Stimulated activated CD8-positive, alpha-beta memory T cell treated with anti-CD3 and anti-CD28 coated beads, Interleukin-7, amount 100 ng/mL, for 24 hours (primary cell): ENCODE results near the gene SLC17A9.

Experiments
- DNase-seq: peaks from one replicate; pipeline ENCODE4 v3.0.0-alpha.2; 2020; ENCODE audit warnings: low read depth

Gene SLC17A9

DNA sequence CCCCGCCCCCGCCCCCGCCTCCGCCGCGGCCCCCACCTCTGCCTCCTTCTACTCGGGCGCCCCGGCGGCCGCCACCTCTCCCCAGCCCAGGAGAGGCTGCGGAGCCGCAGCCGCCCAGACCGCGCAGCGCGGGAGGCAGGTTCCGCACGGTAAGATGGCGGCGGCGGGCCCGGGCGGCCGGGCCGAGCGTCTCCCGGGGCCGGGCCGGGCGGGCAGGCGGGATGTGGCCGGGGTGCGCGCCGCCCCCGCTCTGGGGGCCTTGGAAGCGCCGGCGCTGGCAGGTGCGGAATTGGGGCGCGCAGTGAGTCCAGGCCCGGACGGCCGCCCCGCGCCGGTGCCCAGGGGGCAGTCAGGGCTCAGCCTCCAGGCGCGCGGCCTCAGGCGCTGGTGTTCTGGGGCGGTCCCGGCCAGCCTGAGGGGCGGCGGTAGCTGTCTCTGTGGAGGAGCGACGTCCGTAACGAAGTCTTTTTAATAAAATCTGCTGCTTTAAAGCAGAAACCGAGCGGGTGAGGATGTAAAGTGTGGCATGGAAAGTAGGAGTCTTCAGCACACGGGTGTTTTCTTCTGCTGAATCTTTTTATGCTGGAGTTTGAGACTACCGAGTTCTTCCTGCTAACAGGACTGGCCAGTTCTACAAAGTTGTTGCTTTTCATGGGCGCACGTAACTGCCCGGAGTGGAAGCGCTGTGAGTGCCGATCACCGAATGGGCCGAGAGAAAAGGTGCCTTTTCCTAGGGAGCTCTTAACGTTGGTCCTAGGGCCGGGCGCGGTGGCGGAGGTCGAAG lies 14.2 kb upstream of the SLC17A9 start, which contains the start of gene GID8:
GID8 (plus strand) TSS at position 43 of the 784 bp plus-strand sequence. CDS start 3,356 bp downstream, outside the sequence.
- no peak for DNase-seq

DNA sequence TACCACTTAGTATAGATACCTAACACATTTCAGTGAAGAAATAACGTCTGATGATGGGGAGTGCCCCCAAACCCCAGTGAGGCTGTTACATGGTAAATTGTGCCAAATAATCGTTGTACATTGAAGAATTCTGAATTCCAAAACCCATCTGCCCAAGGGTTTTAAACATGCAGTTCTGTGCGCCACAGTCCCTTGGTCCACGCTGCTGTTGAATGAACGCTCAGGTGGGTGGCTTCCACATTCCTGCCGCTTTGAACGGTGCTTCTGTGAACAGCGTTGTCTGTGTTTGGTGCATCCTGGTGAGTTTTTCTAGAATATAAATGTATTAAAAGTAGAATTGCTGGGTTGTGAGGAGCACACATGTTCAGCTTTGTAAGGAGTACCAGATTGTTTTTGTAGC lies 11.6 kb upstream of the SLC17A9 start:
- no peak for DNase-seq

DNA sequence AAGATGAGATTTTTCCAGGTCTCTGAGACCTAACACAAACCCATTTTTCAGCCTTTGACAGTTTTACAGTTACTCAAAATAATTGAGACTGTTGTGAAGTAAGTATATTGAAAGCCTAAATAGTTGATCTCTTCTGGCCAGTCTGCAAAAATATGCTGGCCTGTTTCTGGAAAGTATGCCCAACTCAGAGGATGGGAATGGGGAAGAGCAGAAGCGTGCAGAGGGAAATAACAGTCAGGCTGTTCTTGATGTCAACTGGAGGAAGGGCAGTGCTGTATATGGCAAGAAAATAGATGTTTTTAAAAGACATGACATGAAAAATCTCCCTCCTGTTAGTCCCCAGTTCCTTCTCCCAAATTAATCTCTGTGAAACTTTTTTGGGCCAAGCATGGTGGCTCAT lies 10.7 kb upstream of the SLC17A9 start:
- no peak for DNase-seq

DNA sequence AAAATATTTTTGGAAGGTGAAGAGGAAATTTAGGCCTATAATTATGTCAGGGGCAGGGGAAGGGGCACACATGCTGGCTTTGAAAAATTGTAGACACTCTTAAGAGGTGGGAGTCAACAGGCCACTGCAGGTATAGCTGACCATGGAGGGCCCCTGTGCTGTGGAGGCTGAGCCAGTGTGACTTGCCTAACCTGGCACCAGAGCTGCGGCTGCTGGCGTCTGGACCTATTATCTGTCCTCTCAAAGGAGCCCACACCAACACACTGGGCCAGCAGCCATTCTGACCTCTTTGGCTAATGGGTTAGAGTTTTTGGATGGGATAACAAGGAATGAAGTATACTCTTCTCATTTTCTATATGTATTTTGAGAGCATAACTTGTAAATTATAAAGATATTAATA lies 10.1 kb upstream of the SLC17A9 start:
- DNase-seq: no peak

DNA sequence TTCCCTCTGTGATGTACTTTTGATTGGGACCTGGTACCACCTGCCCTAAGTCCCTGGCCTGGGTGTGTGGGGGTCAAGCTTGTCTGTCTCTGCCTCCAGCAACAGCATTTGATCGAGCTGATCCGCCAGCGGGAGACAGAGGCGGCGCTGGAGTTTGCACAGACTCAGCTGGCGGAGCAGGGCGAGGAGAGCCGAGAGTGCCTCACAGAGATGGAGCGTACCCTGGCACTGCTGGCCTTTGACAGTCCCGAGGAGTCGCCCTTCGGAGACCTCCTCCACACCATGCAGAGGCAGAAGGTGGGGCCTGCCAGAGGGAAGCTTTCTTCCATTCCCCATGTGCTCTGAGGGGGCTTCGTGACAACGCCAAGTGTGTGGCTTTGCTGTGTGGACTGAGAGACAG lies 9.1 kb upstream of the SLC17A9 start:
- no peak for DNase-seq

DNA sequence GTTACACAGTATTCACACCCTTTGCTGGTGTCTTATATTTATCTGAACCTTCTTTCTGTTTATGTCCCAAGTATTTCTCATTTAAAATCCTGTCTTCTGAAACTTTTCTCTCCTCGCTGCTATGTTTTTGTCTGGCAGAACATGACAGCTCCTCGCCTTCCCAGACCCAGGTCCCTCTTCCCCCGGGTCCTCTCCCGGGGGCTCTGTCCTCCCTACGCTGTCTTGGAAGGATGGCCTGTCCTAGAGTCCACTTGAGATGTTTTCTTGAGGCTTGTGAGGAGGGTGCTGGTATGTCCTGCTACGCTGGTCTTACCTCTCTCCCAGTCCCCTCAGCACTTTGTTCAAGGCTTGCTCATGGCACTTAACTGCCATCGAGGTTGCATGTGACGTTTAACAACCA lies 8.3 kb upstream of the SLC17A9 start:
- no peak for DNase-seq

DNA sequence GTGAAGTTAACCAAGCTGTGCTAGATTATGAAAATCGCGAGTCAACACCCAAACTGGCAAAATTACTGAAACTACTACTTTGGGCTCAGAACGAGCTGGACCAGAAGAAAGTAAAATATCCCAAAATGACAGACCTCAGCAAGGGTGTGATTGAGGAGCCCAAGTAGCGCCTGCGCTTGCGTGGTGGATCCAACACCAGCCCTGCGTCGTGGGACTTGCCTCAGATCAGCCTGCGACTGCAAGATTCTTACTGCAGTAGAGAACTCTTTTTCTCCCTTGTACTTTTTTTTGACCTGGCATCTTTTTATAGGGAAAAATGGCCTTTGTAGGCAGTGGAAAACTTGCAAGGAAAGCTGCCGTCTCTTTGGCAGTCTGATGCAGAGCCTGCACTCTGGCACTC lies 7.8 kb upstream of the SLC17A9 start:
- DNase-seq: no peak

DNA sequence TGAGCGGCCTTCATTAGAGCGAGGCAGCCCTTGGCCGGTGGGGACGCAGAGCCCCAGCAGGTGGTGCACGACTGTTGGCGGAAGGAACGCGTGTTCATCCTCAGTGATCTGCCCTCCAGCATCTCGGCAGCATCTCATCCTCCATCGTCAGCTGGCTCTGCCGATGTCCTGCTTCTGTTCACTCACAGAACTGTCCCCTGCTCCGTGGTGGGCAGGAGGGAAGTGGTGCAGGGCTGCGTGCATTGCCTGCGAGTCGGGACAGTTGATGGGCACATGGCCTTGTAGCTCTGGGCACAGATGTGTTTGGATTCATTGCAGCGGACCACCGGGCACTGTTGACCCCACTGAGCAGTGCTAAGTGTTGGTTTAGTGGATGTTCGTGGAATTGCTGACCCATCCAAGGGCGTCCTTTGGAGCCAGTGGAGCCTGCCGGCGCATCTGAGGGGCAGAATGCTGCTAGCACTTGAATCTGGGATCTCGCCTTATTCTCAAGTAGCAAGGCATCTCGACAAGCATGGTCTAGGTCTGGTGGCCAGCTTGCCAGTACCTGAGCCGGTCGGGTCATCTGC lies 6.7 kb upstream of the SLC17A9 start:
- DNase-seq: no peak

DNA sequence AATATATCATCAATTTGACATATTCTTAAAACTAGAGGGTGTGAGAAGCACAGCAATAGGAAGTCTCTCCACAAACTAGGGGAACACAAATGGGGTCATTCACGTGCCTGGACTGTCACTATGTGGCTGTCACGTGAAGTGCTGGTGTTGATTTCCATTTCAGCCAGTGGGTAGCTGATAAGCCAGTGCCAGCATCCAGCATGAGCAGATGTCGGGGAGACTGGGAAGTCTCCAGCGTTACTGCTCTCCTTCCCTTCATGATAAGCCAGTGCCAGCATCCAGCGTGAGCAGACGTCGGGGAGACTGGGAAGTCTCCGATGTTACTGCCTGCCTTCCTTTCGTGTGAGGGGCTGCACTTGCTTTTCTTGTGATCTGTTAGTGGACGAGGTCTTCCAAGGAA lies 5.6 kb upstream of the SLC17A9 start:
- DNase-seq: no peak

DNA sequence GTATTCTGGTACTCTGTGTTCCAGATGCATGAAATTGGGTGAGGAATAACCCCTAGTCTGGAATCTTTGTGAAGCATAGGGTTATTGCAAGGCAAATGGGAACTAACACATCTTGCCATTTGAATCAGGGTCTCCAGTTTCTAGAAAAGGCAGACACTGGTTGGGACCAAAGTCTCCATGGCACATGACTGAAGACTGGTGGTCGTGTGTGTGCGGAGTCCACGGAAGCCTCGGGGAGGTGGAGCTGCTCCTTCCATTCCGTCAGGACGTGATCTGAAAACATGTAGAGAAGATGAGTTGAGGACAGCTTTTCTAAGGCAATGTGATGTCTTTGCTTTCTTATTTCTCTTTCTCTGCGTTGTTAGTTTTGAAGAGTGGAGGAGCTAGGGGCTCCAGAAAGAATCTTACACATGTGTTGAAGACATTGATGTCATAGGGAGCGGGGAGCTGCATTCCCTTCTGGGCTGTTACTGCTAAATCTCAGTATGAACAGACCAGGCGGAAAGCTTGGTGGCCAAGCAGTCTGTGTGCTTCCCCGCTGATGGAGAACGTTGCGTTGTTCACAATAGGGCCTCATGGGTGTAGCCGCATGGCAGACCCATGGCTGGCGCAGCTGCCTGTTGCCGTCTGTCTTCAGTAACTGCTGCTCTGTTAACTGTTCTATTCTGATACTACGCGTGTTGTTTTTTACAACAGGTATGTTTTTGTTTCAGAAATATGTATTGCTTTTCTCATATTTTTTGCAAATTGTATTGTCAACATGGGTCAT lies 4.8 kb upstream of the SLC17A9 start:
- no peak for DNase-seq

DNA sequence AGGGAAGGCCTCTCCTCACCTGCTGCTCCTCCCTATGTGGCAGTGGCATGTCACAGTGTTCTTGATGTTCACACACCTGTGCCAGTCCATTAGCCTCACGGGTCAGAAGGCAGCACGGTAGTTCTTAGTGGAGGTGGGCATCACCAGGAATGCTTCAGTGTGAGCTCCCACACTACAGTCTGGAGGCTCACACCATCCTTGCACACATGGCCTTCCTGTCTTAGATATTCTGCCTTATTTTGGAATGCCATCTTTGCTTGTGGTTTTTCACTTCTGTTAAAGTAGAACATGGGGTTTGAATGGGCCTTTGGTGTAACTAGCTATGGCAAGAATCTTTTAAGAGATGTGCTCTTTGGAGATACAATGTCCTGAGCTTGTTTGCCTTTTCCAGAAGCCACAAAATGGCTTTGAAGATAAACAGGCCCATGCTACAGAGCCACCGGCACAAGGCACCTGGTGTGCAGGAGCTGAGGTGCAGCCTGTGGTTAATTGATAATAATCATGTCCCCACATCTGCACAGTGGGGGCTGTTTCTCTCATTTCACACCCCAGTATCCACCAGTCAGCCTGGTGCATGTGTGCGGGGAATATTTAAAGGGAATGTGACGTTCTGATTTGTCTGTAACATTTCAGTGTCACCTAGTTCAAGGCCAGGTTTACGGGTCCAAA lies 3.2 kb upstream of the SLC17A9 start:
- no peak for DNase-seq

DNA sequence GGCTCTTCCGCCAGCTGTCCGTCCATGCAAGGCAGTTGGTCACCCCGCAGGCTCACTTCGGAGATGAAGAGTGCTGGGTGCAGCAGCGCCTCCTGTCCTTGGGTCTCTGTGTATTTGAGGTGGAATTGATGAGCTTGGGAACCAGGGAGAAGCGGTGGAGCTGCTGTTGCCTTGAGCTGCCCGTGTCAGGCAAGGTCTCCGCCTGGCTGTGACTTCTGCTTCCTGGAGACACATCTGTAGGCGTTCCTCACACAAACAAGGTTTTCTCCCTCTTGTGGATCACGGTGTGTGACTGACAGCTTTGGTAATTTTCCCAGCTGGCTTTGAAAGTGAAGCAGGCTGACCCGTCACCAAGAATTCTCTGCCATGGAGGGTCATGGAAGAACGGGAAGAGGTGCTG lies 2.5 kb upstream of the SLC17A9 start:
- DNase-seq: no peak

DNA sequence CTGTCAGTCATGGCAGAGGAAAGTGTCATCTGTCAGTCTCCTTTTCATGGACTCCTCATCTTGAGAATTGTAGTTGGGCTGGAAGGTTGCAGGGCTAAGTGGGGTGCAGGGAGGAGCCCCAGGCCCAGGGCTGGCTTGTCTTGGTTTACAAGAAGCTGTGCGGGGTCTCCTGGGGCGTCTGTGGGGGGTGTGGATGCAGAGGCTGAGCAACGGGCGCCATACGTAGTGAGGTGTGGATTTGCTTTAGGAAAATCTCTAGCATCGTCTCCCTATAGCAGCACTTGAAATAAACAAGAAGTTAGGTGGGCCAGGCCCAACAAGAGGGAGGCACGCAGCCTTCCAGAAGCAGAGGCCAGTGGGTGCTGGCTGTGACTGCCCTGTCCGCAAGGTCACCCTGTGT lies 1.8 kb upstream of the SLC17A9 start:
- no peak for DNase-seq

DNA sequence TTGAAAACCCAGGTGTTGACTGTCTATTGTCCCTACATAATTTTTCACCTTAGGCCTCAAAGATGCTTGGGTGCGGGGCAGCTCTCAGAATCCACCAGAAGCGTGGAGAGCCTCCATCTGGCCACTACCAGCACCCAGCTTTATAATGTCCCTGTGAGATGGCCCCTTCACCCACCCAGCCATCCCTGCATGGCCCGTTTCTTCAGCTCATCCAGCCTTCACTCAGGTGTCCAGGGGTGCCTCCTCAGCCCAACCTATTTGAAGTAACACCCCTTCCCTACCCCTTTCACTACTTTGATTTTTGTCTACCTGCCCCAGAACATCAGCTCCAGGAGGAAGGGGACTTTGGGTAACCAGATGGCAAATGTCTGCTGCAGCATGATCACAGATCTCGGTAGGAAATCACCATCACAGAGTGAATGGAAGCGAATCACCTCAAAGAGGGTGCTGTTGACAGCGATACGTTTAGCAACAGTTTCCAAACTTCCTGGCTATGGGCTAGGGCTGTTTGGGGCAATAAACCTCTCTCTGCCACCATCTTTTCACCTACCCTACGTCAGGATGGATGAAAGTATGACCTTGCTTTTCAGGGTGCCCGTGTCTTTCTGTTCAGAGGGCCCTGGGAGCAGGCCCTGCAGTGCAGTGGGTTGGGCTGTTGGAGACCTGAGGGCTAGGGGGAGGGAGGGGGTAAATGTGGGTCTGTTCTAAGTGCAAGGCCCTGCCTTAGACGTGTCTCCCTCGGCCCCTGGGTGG lies 1.2 kb upstream of the SLC17A9 start:
- DNase-seq: no peak

DNA sequence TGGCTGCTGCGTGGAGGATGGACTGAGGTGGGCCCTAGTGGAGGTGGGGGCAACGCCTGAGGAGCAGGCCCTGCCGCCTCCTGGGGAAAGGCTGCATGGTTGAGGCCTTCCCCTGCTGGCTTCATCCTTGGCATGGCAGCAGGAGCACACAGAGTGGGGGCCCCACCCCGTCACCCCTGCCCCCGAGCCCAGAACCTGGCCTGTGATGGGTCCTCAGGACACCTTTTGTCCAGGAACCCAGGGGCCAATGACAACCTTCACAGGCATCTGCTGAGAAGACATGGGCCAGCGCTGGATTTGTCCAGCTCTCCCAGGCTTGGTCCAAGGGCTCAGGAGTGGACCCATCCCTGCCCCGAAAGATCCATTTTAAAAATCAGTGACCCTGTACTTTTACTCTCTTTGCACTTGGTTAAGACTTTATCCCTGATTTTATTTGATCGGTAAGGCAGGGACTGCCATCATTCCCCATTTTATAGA lies 575 bp upstream of the SLC17A9 start:
- DNase-seq: no peak

DNA sequence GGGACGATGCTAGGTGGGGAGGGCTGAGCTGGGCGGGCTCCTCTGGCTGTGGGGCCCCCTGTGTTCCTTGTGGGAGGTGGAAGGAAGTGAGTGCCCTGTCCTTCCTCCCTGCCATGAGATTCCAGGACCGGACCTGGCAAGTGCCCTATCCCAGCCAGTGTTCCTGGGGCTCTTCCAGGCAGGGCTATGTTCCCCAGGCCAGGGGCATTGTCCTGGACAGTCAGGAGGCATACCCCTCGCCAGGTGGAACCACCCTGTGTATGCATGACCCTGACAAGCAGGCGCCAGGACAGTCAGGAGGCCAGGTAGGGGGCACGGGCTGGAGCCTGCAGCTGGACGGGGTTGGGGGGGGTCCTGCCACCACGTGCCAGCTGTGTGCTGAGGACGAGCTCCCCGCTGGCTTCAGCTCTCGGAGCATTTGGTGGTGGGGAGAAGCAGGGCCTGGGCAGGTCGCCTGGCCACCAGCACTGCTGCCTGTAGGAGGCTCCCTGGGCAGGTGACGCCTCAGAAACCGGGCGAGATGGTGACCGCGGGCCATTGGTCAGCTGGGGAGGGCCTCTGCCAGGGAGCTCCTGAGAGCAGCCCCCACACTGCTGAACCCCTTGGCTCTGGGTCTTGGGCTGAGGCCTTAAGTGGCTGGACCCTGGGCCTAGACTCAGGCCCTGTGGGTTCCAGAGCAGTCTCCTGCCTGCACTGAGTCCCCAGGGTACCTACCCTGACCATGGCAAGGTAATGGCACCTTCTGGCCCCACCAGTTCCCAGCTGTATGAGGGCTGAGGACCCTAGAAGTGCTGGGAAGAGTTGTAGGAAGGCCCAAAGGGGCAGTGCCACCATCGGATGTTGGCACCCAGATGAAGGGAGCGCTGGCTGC lies 694 bp downstream of the SLC17A9 start:
- DNase-seq: no peak

DNA sequence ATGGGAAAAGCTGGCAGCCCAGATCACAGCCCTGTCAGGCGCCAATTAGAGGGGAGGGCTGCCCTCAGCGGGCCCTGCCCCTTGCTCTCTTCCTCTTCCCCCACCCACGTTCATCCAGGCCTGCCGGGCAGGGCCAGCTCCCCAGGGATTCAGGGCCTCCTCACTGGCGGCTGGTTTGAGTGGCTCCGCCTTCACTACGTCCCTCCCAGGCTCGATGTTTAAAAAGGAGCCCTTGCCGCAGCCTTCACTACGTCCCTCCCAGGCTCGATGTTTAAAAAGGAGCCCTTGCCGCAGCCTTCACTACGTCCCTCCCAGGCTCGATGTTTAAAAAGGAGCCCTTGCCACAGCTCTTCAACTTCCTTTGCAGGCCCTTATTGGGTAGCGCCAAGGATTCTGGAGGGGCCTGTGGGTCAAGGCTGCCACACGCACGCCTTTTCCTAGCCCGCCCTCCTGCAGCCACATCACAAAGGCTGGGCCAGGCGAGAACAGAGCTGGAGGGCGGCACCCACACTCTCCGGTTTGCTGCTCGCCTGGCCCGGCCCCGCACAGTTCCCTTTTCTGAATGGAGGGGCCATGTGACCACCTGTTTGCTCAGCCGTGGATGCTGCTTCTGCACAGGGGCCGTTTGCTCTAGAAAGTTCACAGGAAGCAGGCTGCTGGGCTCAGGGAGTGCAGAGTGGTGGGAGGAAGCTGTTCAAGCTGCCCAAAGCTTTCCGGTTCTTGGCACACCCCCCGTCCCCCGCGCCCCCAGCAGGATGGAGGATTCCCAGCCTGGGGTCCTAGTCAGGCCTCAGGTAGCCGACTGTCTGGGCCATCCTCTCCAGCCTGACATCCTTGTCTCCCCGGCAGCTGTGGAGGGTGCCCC lies 1.6 kb downstream of the SLC17A9 start:
- DNase-seq: peak; percentile 29

DNA sequence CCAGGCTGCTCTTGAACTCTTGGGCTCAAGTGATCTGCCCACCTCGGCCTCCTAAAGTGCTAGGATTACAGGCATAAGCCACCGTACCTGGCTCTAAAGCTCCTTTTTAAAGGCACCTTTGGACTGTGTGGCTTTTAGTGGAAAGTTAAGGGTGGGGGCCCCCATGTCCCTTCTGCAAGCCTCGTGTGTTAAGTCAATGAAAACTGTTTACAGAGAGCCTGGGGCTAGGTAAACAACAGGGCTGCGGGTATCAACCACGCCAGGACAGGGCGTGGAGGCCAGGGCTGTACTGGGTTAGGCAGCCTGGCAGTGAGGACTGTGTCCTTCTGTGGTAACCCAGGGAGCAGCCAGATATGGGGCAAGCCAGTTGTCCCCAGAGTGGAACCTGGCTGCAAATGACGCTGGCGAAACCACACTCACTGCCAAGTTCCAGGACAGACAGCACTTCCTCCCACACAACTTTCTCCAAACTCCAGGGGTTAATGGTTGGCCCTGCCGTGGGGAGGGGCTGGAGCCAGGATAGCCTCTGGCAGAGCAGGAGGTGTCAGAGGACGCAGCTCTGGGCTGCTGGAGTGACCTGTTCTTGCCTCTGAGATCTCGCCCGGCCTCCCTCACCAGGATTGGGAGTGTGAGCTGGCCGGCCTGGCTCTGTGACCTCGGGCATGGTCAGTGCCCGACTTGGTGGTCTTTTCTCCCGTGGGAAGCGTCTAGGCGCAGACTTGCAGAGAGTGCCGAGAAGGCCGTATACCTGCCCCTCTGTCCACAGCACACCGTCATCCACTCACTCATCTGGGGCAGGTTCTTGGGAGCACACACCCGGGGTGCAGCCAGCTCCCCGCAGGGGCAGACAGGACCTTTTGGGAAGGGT lies 3.2 kb downstream of the SLC17A9 start:
- DNase-seq: no peak
